SK-N-SH treated with all-trans-retinoic acid at 6 μM for 48 hours (cell line): ENCODE measurements around the gene PPP6R1.

Source experiments
- ATAC-seq: fragments of 200-7000 bp; cut with Tn5 transposase; 3 replicates; pipeline ENCODE4 v1.9.1; 2020; ENCODE audit warnings: mild to moderate bottlenecking, moderate library complexity
- ARNTL ChIP-seq: fragments of 450-650 bp; formaldehyde crosslinking; IDR thresholded peaks from 2 replicates; pipeline ENCODE4 v1.5.0; 2020; ENCODE audit warnings: low read depth, mild to moderate bottlenecking, moderate library complexity, borderline replicate concordance
- BACH2 ChIP-seq: fragments of 250-450 bp; sonication (Bioruptor Pico); IDR thresholded peaks from 2 replicates; pipeline ENCODE4 v1.9.0; 2021; ENCODE audit warnings: mild to moderate bottlenecking, borderline replicate concordance
- CSDC2 ChIP-seq: fragments of 250-450 bp; sonication (Bioruptor Pico); IDR thresholded peaks from 2 replicates; pipeline ENCODE4 v1.5.0; 2020; ENCODE audit warnings: mild to moderate bottlenecking, moderate library complexity
- OSR1 ChIP-seq: fragments of 250-450 bp; sonication (Bioruptor Pico); IDR thresholded peaks from 2 replicates; pipeline ENCODE4 v1.8.0; 2022; ENCODE audit warnings: moderate library complexity, mild to moderate bottlenecking, inconsistent platforms
- POU6F1 ChIP-seq: fragments of 250-450 bp; sonication (Bioruptor Pico); IDR thresholded peaks from 2 replicates; pipeline ENCODE4 v1.8.0; 2021; ENCODE audit warnings: low read depth, mild to moderate bottlenecking, moderate library complexity, borderline replicate concordance
- PPARA ChIP-seq: fragments of 250-450 bp; sonication (Bioruptor Pico); IDR thresholded peaks from 2 replicates; pipeline ENCODE4 v1.5.0; 2020; ENCODE audit warnings: mild to moderate bottlenecking, borderline replicate concordance
- RARB ChIP-seq: fragments of 250-450 bp; sonication (Bioruptor Pico); IDR thresholded peaks from 2 replicates; pipeline ENCODE4 v1.8.0; 2021; ENCODE audit warnings: mild to moderate bottlenecking, moderate library complexity
- SNAI2 ChIP-seq: fragments of 250-450 bp; sonication (Bioruptor Pico); IDR thresholded peaks from 2 replicates; pipeline ENCODE4 v1.5.0; 2020; ENCODE audit warnings: mild to moderate bottlenecking, moderate library complexity
- TCF4 ChIP-seq: fragments of 250-450 bp; sonication (Bioruptor Pico); IDR thresholded peaks from 2 replicates; pipeline ENCODE4 v1.8.0; 2021; ENCODE audit warnings: mild to moderate bottlenecking, moderate library complexity, borderline replicate concordance
- TOX ChIP-seq: fragments of 250-450 bp; sonication (Bioruptor Pico); IDR thresholded peaks from 2 replicates; pipeline ENCODE4 v1.8.0; 2021; ENCODE audit warnings: mild to moderate bottlenecking, moderate library complexity, borderline replicate concordance
- TSHZ2 ChIP-seq: fragments of 250-450 bp; sonication (Bioruptor Pico); IDR thresholded peaks from 2 replicates; pipeline ENCODE4 v1.5.0; 2020; ENCODE audit warnings: mild to moderate bottlenecking, moderate library complexity
- ZC3H10 ChIP-seq: fragments of 250-450 bp; sonication (Bioruptor Pico); IDR thresholded peaks from 2 replicates; pipeline ENCODE4 v1.5.1; 2021; ENCODE audit warnings: mild to moderate bottlenecking, moderate library complexity
- ZFP3 ChIP-seq: fragments of 250-450 bp; sonication (Bioruptor Pico); IDR thresholded peaks from 2 replicates; pipeline ENCODE4 v1.5.0; 2020; ENCODE audit warnings: mild to moderate bottlenecking, moderate library complexity
- ZFP30 ChIP-seq: fragments of 450-650 bp; formaldehyde crosslinking; IDR thresholded peaks from 2 replicates; pipeline ENCODE4 v1.5.0; 2022; ENCODE audit warnings: mild to moderate bottlenecking, moderate library complexity
- ZNF565 ChIP-seq: fragments of 450-650 bp; formaldehyde crosslinking; conservative IDR thresholded peaks from 2 replicates; pipeline ENCODE4 v1.5.0; 2020; ENCODE audit warnings: low read depth, mild to moderate bottlenecking, moderate library complexity
- ZNF70 ChIP-seq: fragments of 450-650 bp; formaldehyde crosslinking; IDR thresholded peaks from 2 replicates; pipeline ENCODE4 v1.5.0; 2020; ENCODE audit warnings: mild to moderate bottlenecking, moderate library complexity
- ZNF8 ChIP-seq: fragments of 450-650 bp; formaldehyde crosslinking; IDR thresholded peaks from 2 replicates; pipeline ENCODE4 v1.5.0; 2020; ENCODE audit warnings: mild to moderate bottlenecking, moderate library complexity
- TF ChIP-seq, protein P1 (sequence below): fragments of 250-450 bp; sonication (Bioruptor Pico); IDR thresholded peaks from 2 replicates; pipeline ENCODE4 v1.5.1; 2021; ENCODE audit warnings: mild to moderate bottlenecking, moderate library complexity

The PPP6R1 gene

GRCh38 chr19:55287361-55288079, 28.7 kb upstream of the PPP6R1 start:
- no peak for TF ChIP-seq ZNF565
- no peak for TF ChIP-seq PPARA (CRISPR knock-in tag)
- no peak for TF ChIP-seq ZNF70 (CRISPR knock-in tag)
- no peak for TF ChIP-seq TCF4 (CRISPR knock-in tag)
- TF ChIP-seq TSHZ2 = no peak
- no peak for TF ChIP-seq ARNTL (CRISPR knock-in tag)
- no peak for TF ChIP-seq ZFP30 (CRISPR knock-in tag)
- TF ChIP-seq CSDC2 = no peak
- no peak for TF ChIP-seq ZC3H10
- no peak for TF ChIP-seq SNAI2
- ATAC-seq = no peak

DNA sequence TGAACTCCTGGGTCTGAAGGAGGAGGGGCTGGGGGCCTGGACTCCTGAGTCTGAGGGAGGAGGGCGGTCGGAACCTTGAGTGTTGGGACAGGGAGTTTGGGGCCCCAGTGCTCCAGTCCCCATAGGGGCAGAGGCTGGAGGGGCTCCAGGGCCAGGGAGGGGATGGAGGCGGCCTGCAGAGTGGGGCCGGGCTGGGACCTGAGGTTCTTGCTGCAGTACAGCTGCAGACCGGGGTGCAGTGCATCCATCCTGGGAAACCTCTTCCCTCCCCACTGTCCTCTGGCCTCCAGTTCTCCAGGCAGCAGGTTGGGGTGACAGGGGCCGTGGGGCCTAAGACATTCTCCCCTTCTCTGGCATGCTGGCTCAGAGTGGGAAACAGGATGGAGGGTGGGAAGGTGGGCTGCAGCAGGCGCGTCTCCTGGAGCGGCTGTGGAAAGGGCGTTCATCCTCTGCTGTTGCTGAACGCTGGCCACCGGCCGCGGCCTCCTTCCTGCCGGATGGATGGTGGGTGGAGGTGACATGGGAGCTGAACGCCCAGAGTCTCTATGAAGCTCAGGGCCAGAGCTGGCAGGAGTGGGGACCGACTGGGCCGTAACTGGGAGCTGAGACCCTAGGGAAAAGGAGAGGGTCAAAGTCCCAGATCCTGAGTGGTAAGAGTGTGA, 26.5 kb upstream of the PPP6R1 start:
- TF ChIP-seq ZC3H10 (no peak), TSHZ2 (no peak), ZNF70 (CRISPR knock-in tag) (no peak), OSR1 (CRISPR knock-in tag) (no peak)
- TF ChIP-seq, protein P1, sequence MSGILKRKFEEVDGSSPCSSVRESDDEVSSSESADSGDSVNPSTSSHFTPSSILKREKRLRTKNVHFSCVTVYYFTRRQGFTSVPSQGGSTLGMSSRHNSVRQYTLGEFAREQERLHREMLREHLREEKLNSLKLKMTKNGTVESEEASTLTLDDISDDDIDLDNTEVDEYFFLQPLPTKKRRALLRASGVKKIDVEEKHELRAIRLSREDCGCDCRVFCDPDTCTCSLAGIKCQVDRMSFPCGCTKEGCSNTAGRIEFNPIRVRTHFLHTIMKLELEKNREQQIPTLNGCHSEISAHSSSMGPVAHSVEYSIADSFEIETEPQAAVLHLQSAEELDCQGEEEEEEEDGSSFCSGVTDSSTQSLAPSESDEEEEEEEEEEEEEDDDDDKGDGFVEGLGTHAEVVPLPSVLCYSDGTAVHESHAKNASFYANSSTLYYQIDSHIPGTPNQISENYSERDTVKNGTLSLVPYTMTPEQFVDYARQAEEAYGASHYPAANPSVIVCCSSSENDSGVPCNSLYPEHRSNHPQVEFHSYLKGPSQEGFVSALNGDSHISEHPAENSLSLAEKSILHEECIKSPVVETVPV = no peak
- TF ChIP-seq, all 23 proteins: peak for 0
- peak; percentile 15 for ATAC-seq

- TF ChIP-seq POU6F1 (CRISPR knock-in tag) (no peak), ARNTL (CRISPR knock-in tag) (no peak), ZFP30 (CRISPR knock-in tag) (no peak), BACH2 (CRISPR knock-in tag) (no peak), CSDC2 (no peak), ZC3H10 (no peak), ZNF565 (no peak), ZFP3 (CRISPR knock-in tag) (no peak)
- ATAC-seq = no peak
Measured at GRCh38 chr19:55284405-55285058, 25.7 kb upstream of the PPP6R1 start.

DNA sequence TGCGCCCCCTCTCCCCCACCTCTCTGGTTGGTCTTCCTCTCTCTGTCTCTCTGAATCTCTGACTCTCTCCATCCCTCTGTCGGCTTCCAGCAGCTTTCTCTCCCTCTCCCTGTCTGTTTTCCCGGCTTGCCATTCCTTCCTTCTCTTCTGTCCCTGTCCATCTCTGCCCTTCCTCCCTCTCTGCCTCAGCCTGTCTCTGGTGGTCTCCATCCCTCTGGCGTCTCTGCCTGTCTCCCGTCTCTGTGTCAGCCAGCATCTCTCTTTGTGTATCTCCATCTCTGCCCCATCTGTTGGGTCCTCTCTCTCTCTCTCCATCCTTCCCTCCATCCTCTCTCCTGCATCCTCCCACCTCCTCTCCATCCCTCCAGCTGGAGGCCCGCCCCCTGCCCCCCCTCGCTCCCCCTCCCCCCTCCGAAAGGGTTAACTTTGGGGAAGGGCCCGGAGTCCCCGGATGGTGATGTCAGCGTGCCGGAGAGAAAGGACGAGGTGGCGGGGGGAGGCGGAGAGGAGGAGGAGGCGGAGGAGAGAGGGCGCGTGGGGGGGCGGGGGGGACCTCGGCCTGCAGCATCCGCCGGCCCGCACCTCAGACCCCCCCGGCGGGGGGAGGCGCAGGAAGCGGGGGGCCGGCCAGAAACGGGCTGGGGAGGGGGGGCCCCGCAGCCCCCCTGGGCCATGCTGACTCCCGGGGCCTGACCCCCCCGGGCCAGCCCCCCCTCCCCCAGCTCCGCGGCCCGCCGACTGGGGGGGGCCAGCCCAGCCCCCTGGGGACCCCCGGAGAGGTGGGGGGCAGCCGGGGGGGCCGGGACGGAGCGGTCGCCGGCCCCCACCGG, 24.9 kb upstream of the PPP6R1 start, which contains the start of gene BRSK1:
Gene BRSK1, plus strand, starts transcription at position 450 of the 830 bp plus-strand sequence. CDS start 446 bp downstream, outside the sequence.
- no peak for ATAC-seq
- TF ChIP-seq POU6F1 (CRISPR knock-in tag) (no peak), ZNF8 (CRISPR knock-in tag) (no peak), TOX (no peak), ZC3H10 (no peak), PPARA (CRISPR knock-in tag) (no peak), BACH2 (CRISPR knock-in tag) (no peak), RARB (no peak), CSDC2 (no peak), ZFP30 (CRISPR knock-in tag) (no peak), OSR1 (CRISPR knock-in tag) (no peak), ZNF70 (CRISPR knock-in tag) (no peak)
- TF ChIP-seq, protein P1 = no peak
